H1 (cell line): ENCODE data around the gene UBXN11. TPM values are rescaled to one million over a fixed set of nuclear protein-coding genes. Genes with fewer than 3 reads are reported as not detected.

Experiments used
- CTCF ChIA-PET: fragments of 300-600 bp; sonication (Branson Sonifier 250); formaldehyde crosslinking; loops from one replicate; lab custom pipeline; 2021; ENCODE audit not compliant: partially characterized antibody; lab: Charles Lee
- POLR2A ChIA-PET: fragments of 300-600 bp; sonication (Branson Sonifier 250); formaldehyde crosslinking; loops from one replicate; lab custom pipeline; 2021; ENCODE audit warnings: inconsistent platforms; ENCODE audit not compliant: partially characterized antibody; lab: Charles Lee
- DNase-seq, 2 experiments: peaks; one replicate each; pipeline versions ENCODE4 v3.0.0 to v3.0.0-alpha.2; 2010 to 2022; ENCODE audit warnings: low spot score in 2 of 2, low read depth in 1 of 2, mixed read lengths in 1 of 2
- FAIRE-seq: peaks from 2 replicates; lab custom pipeline; 2011; peaks lifted over from hg19 to GRCh38; lab: Jason Lieb, UNC
- H2AFZ ChIP-seq: 2 replicates; pipeline ENCODE4 v1.8.1; 2012; ENCODE audit warnings: low read length, inconsistent platforms
- H2AK5ac ChIP-seq: 2 replicates; pipeline ENCODE4 v1.6.1; 2013; ENCODE audit warnings: low read depth, low read length
- H2BK120ac ChIP-seq: replicated peaks from 2 replicates; pipeline ENCODE3; 2013; ENCODE audit warnings: low read depth, low read length, inconsistent platforms
- H2BK12ac ChIP-seq: 2 replicates; pipeline ENCODE4 v1.6.1; 2013; ENCODE audit warnings: low read depth, low read length
- H2BK15ac ChIP-seq: 2 replicates; pipeline ENCODE4 v1.6.1; 2013; ENCODE audit warnings: low read length
- H2BK20ac ChIP-seq: 2 replicates; pipeline ENCODE4 v1.6.1; 2013; ENCODE audit warnings: low read length
- H2BK5ac ChIP-seq: 2 replicates; pipeline ENCODE4 v1.6.1; 2013; ENCODE audit warnings: low read depth, low read length
- H3K14ac ChIP-seq: 2 replicates; pipeline ENCODE4 v1.6.1; 2013; ENCODE audit warnings: inconsistent platforms; ENCODE audit not compliant: insufficient read length
- H3K18ac ChIP-seq: 2 replicates; pipeline ENCODE4 v1.6.1; 2013; ENCODE audit warnings: low read length; ENCODE audit errors: extremely low read depth
- H3K23ac ChIP-seq: 2 replicates; pipeline ENCODE4 v1.6.1; 2013; ENCODE audit warnings: inconsistent platforms; ENCODE audit not compliant: insufficient read length
- H3K23me2 ChIP-seq: 2 replicates; pipeline ENCODE4 v1.6.1; 2013; ENCODE audit warnings: low read depth, low read length
- H3K27ac ChIP-seq: 2 replicates; pipeline ENCODE4 v1.6.1; 2011; ENCODE audit warnings: low read depth, low read length, inconsistent platforms
- H3K27me3 ChIP-seq, 4 experiments: replicated peaks in 1 of 4; 1 replicate in 1 of 4; 2 replicates in 3 of 4; pipeline versions ENCODE4 v1.6.1 to v1.8.1; 2011 to 2013; ENCODE audit warnings: low read length in 3 of 4, mild to moderate bottlenecking in 3 of 4, inconsistent platforms in 2 of 4, mixed read lengths in 2 of 4, moderate library complexity in 1 of 4; ENCODE audit not compliant: control insufficient read depth in 3 of 4, insufficient read depth in 3 of 4; ENCODE audit errors: extremely low read depth in 1 of 4
- H3K36me3 ChIP-seq, 4 experiments: 2 replicates each; pipeline versions ENCODE4 v1.6.1 to v1.8.1; 2011 to 2013; ENCODE audit warnings: mild to moderate bottlenecking in 4 of 4, low read length in 3 of 4, moderate library complexity in 2 of 4, control low read depth in 1 of 4, inconsistent platforms in 1 of 4; ENCODE audit not compliant: insufficient read depth in 4 of 4, control insufficient read depth in 2 of 4
- H3K4ac ChIP-seq: replicated peaks from 2 replicates; pipeline ENCODE3; 2013; ENCODE audit warnings: low read length, low read depth, mixed read lengths, inconsistent platforms; ENCODE audit not compliant: insufficient read length
- H3K4me1 ChIP-seq, 4 experiments: replicated peaks in 1 of 4; 1 replicate in 1 of 4; 2 replicates in 3 of 4; pipeline versions ENCODE4 v1.6.1 to v1.8.1; 2011 to 2013; ENCODE audit warnings: low read length in 3 of 4, inconsistent platforms in 2 of 4, mixed read lengths in 1 of 4; ENCODE audit not compliant: insufficient read depth in 4 of 4, control insufficient read depth in 3 of 4
- H3K4me2 ChIP-seq, 2 experiments: 2 replicates each; pipeline versions ENCODE4 v1.6.1 to v1.8.1; 2011 to 2013; ENCODE audit warnings: low read depth in 2 of 2, low read length in 2 of 2, control low read depth in 1 of 2, inconsistent platforms in 1 of 2, mild to moderate bottlenecking in 1 of 2; ENCODE audit not compliant: insufficient read depth in 1 of 2
- H3K4me3 ChIP-seq, 4 experiments: fragments of 200-600, 300-600 bp in 1 of 4; sonication (generic), shearing (Covaris generic), sonication (Bioruptor Twin) in 1 of 4; 2 replicates each; pipeline versions ENCODE4 v1.5.1 to v1.8.1; 2011 to 2016; ENCODE audit warnings: low read length in 4 of 4, low read depth in 3 of 4, control low read depth in 2 of 4, inconsistent platforms in 2 of 4, mild to moderate bottlenecking in 2 of 4, mixed read lengths in 1 of 4, moderate library complexity in 1 of 4; ENCODE audit not compliant: insufficient read depth in 2 of 4; ENCODE audit errors: extremely low read depth in 1 of 4
- H3K56ac ChIP-seq: replicated peaks from 2 replicates; pipeline ENCODE3; 2013; ENCODE audit warnings: low read depth, mild to moderate bottlenecking, mixed read lengths, low read length, inconsistent platforms; ENCODE audit not compliant: insufficient read length
- H3K79me1 ChIP-seq: 2 replicates; pipeline ENCODE4 v1.6.1; 2013; ENCODE audit warnings: low read depth, low read length, control low read depth
- H3K79me2 ChIP-seq, 2 experiments: 2 replicates each; pipeline versions ENCODE4 v1.6.1 to v1.8.1; 2012 to 2013; ENCODE audit warnings: low read length in 2 of 2, mild to moderate bottlenecking in 2 of 2, inconsistent platforms in 1 of 2; ENCODE audit not compliant: insufficient read depth in 2 of 2, control insufficient read depth in 1 of 2
- H3K9ac ChIP-seq, 4 experiments: replicated peaks in 1 of 4; 1 replicate in 1 of 4; 2 replicates in 3 of 4; pipeline versions ENCODE4 v1.6.1 to v1.8.1; 2011 to 2013; ENCODE audit warnings: low read depth in 3 of 4, low read length in 3 of 4, control low read depth in 2 of 4, mild to moderate bottlenecking in 2 of 4, moderate library complexity in 2 of 4, inconsistent platforms in 1 of 4; ENCODE audit errors: extremely low read depth in 1 of 4
- H3K9me3 ChIP-seq, 2 experiments: 2 replicates each; pipeline versions ENCODE4 v1.6.1 to v1.8.1; 2012 to 2013; ENCODE audit warnings: mild to moderate bottlenecking in 2 of 2, moderate library complexity in 2 of 2, control low read depth in 1 of 2, inconsistent platforms in 1 of 2, low read depth in 1 of 2, low read length in 1 of 2, mixed read lengths in 1 of 2; ENCODE audit not compliant: insufficient read depth in 2 of 2
- H4K20me1 ChIP-seq, 2 experiments: replicated peaks in 1 of 2; 2 replicates each; pipeline versions ENCODE3 to v1.8.1; 2011 to 2013; ENCODE audit warnings: inconsistent platforms in 2 of 2, low read length in 2 of 2, mild to moderate bottlenecking in 1 of 2; ENCODE audit not compliant: insufficient read depth in 2 of 2, control insufficient read depth in 1 of 2
- H4K5ac ChIP-seq: 2 replicates; pipeline ENCODE4 v1.6.1; 2013; ENCODE audit warnings: low read length, low read depth, mixed read lengths, inconsistent platforms; ENCODE audit not compliant: insufficient read length
- H4K8ac ChIP-seq: 2 replicates; pipeline ENCODE4 v1.8.0; 2013; ENCODE audit warnings: mild to moderate bottlenecking, moderate library complexity, low read length, inconsistent platforms; ENCODE audit not compliant: insufficient read depth; ENCODE audit errors: extremely low read depth
- H4K91ac ChIP-seq: replicated peaks from 2 replicates; pipeline ENCODE3; 2013; ENCODE audit warnings: low read length, mixed read lengths, inconsistent platforms; ENCODE audit not compliant: insufficient read length
- EP300 ChIP-seq, 2 experiments: IDR thresholded peaks; 1 replicate in 1 of 2; 2 replicates in 1 of 2; pipeline ENCODE4 v1.6.1; 2011 to 2012; ENCODE audit warnings: low read depth in 2 of 2, low read length in 2 of 2, mild to moderate bottlenecking in 2 of 2, borderline replicate concordance in 1 of 2, inconsistent platforms in 1 of 2, moderate library complexity in 1 of 2
- WGBS, 2 experiments: shearing (Covaris generic) in 1 of 2; methylation state at CpG; one replicate each; pipeline versions ENCODE4 v1.1.6 to v1.1.7; 2013 to 2015; ENCODE audit warnings: low lambda C conversion rate in 2 of 2, mixed read lengths in 2 of 2, inconsistent platforms in 1 of 2, low coverage in 1 of 2, missing lambda C conversion rate in 1 of 2; ENCODE audit not compliant: insufficient replicate concordance in 2 of 2, insufficient coverage in 1 of 2, insufficient read length in 1 of 2; ENCODE audit errors: extremely low coverage in 1 of 2, missing lambda C conversion rate in 1 of 2; 5-methylcytosine and 5-hydroxymethylcytosine counted together
- polyA plus RNA-seq, 7 experiments: library from polyadenylated mRNA; depleted of rRNA in 3 of 7; stranded (reverse) in 5 of 7; unstranded in 2 of 7; fragments of >200 nt in 5 of 7; fragments of 200-250 nt in 2 of 7; gene quantifications; 1 replicate in 5 of 7; 2 replicates in 1 of 7; 4 replicates in 1 of 7; pipeline versions ENCODE4 v1.2.1 to v1.2.3, GENCODE V29; 2011 to 2013; ENCODE audit warnings: missing spikeins in 2 of 7, mixed read lengths in 2 of 7
- total RNA-seq: library from RNA; stranded (reverse); fragmentation: NEBNext Ultra II Directional; extraction: Animal tissue kit (Norgen Biotek cat#: 25700); gene quantifications from 2 replicates; pipeline ENCODE4 v1.2.1, GENCODE V29; 2021

Gene UBXN11
- total and polyA plus RNA-seq, 2 of the 8 experiments (the other 6 are each of a cell fraction or from before 2014, with no cell fraction given), result 6.3 to 10.4 TPM

GRCh38 chr1:26296340-26297056, 9.9 kb downstream of the UBXN11 start:
- H3K36me3 ChIP-seq, result no peaks in the 10 kb centered on the region
- H2AFZ ChIP-seq, result no peak overlapping the region
- no peak overlapping the region for H2BK12ac ChIP-seq
- FAIRE-seq (no peak), DNase-seq (no peak)
- CTCF ChIA-PET, result interaction anchor here (0.6 to 57.0 kb wide), 6 partner anchors 3 to 565 kb away, joined by 3 to 1530 read pairs (median 3); partner anchors contain the start of genes CD52, SH3BGRL3 and UBXN11
- H3K4ac ChIP-seq, result no peak overlapping the region
- no peak overlapping the region for H3K27ac ChIP-seq
- 85% methylated on average over 14 of the region's 16 CpGs; no CpG with 5 or more reads in 1 of the 2 experiments for WGBS, 2 experiments
- H3K23me2 ChIP-seq, result no peaks in the 10 kb centered on the region
- POLR2A ChIA-PET, result interaction anchor here (0.9 to 1.4 kb wide), 3 partner anchors 15 to 114 kb away, joined by 3 to 4 read pairs (median 3); partner anchors contain the start of gene LIN28A
- no peak overlapping the region for H3K23ac ChIP-seq
- H4K8ac ChIP-seq, result no peak overlapping the region
- no peak overlapping the region for H3K14ac ChIP-seq
- H3K9me3 ChIP-seq, result no peaks in the 10 kb centered on the region
- no peak overlapping the region for H3K4me2 ChIP-seq
- no peak overlapping the region for H4K5ac ChIP-seq
- TF ChIP-seq EP300 (IDR thresholded peaks at IDR 0.05; ENCODE audit: borderline replicate concordance in 1 of 2, low read depth in 2 of 2, low read length in 2 of 2), result no peak
- no peak overlapping the region for H3K9ac ChIP-seq
- no peak overlapping the region for H2BK15ac ChIP-seq
- H4K20me1 ChIP-seq, result peaks cover 0 to 3% of the 10 kb centered on the region in 2 experiments
- peaks cover 0 to 3% (median 0%) of the 10 kb centered on the region in 4 experiments; a peak in 2 of 7 replicates for H3K4me1 ChIP-seq
- H2BK120ac ChIP-seq, result no peak overlapping the region
- no peak overlapping the region for H3K4me3 ChIP-seq
- H3K56ac ChIP-seq, result no peak overlapping the region
- H2BK20ac ChIP-seq, result no peak overlapping the region
- no peak overlapping the region for H4K91ac ChIP-seq
- H3K79me1 ChIP-seq, result no peaks in the 10 kb centered on the region
- no peak overlapping the region for H2AK5ac ChIP-seq
- no peak overlapping the region; the same call in 1 of the 2 replicates for H2BK5ac ChIP-seq
- no peaks in the 10 kb centered on the region for H3K27me3 ChIP-seq
- no peak overlapping the region for H3K18ac ChIP-seq
- H3K79me2 ChIP-seq, result no peaks in the 10 kb centered on the region
